Mammary epithelial cell (primary cell): ENCODE measurements around the gene LYL1.

Experiments
- CTCF ChIP-seq, 2 donors: IDR thresholded peaks in 1 of 2; conservative IDR thresholded peaks in 1 of 2; 2 replicates each; pipeline ENCODE4 v1.5.1; 2011 to 2012; ENCODE audit warnings: inconsistent platforms in 2 of 2, low read length in 2 of 2, mild to moderate bottlenecking in 2 of 2, control low read depth in 1 of 2, low read depth in 1 of 2; ENCODE audit not compliant: insufficient read depth in 1 of 2; ENCODE audit errors: extremely low read depth in 1 of 2
- EZH2 ChIP-seq: IDR thresholded peaks from 2 replicates; pipeline ENCODE4 v1.6.1; 2012; ENCODE audit warnings: low read length, inconsistent platforms, borderline replicate concordance

- TF ChIP-seq CTCF (conservative IDR thresholded peaks at IDR 0.05 in 1 of 2, IDR thresholded peaks at IDR 0.05 in 1 of 2; ENCODE audit: extremely low read depth in 1 of 2, insufficient read depth in 1 of 2, low read depth in 1 of 2, low read length in 2 of 2) = no peak
- TF ChIP-seq EZH2 = no peak
Measured at GRCh38 chr19:13132471-13133180, 30.0 kb upstream of the LYL1 start.
